ENCODE results near the gene ADAM12. TPM values are rescaled to one million over a fixed set of nuclear protein-coding genes. Genes with fewer than 3 reads are reported as not detected.

ADAM12 gene
- total RNA-seq, 1 donor from 2014 or later = 0.98 TPM

- ATAC-seq = no peak
- no peaks in the 10 kb centered on the region for H3K4me1 ChIP-seq
- no peak overlapping the region for H3K4me3 ChIP-seq
- no peaks in the 10 kb centered on the region for H3K36me3 ChIP-seq
- intact Hi-C loops (cut with DNase I) = no loop called here
- no peaks in the 10 kb centered on the region for H3K27me3 ChIP-seq
- no peak for TF ChIP-seq CTCF (IDR thresholded peaks at IDR 0.05)
- no peaks in the 10 kb centered on the region for H3K9me3 ChIP-seq
- H3K27ac ChIP-seq = no peak overlapping the region
- DNase-seq = no peak
Measured at GRCh38 chr10:126124668-126125349, 263.5 kb downstream of the ADAM12 start.

GRCh38 chr10:126124046-126124445 is 264.2 kb downstream of the ADAM12 start:
- no peaks in the 10 kb centered on the region for H3K36me3 ChIP-seq
- intact Hi-C loops (cut with DNase I) = no loop called here
- H3K9me3 ChIP-seq = no peaks in the 10 kb centered on the region
- H3K27me3 ChIP-seq = no peaks in the 10 kb centered on the region
- no peak overlapping the region for H3K27ac ChIP-seq
- no peak overlapping the region for H3K4me3 ChIP-seq
- DNase-seq (no peak), ATAC-seq (no peak)
- no peak for TF ChIP-seq CTCF (IDR thresholded peaks at IDR 0.05)
- no peaks in the 10 kb centered on the region for H3K4me1 ChIP-seq

GRCh38 chr10:126123466-126123865 is 264.8 kb downstream of the ADAM12 start:
- intact Hi-C loops (cut with DNase I) = no loop called here
- Histone ChIP-seq H3K4me3 (no peak overlapping the region), H3K9me3 (no peaks in the 10 kb centered on the region), H3K27ac (no peak overlapping the region), H3K4me1 (no peaks in the 10 kb centered on the region), H3K27me3 (no peaks in the 10 kb centered on the region), H3K36me3 (no peaks in the 10 kb centered on the region)
- ATAC-seq (no peak), DNase-seq (no peak)
- no peak for TF ChIP-seq CTCF (IDR thresholded peaks at IDR 0.05)

- H3K27ac ChIP-seq = no peak overlapping the region
- H3K27me3 ChIP-seq = no peaks in the 10 kb centered on the region
- no peak for ATAC-seq
- DNase-seq = no peak
- no peak for TF ChIP-seq CTCF (IDR thresholded peaks at IDR 0.05)
- intact Hi-C loops (cut with DNase I) = no loop called here
- no peak overlapping the region for H3K4me3 ChIP-seq
- H3K9me3 ChIP-seq = no peaks in the 10 kb centered on the region
- H3K4me1 ChIP-seq = no peaks in the 10 kb centered on the region
- no peaks in the 10 kb centered on the region for H3K36me3 ChIP-seq
Measured at GRCh38 chr10:126122881-126123280, 265.4 kb downstream of the ADAM12 start.

GRCh38 chr10:126119599-126119998 is 268.7 kb downstream of the ADAM12 start:
- H3K27me3 ChIP-seq = no peaks in the 10 kb centered on the region

More at GRCh38 chr10:126119599-126119998, 268.7 kb downstream of the ADAM12 start:
- H3K27ac ChIP-seq = no peak overlapping the region
- H3K4me1 ChIP-seq = no peaks in the 10 kb centered on the region
- no peak for ATAC-seq
- no peaks in the 10 kb centered on the region for H3K9me3 ChIP-seq
- no peaks in the 10 kb centered on the region for H3K36me3 ChIP-seq
- TF ChIP-seq CTCF (IDR thresholded peaks at IDR 0.05) = no peak
- H3K4me3 ChIP-seq = no peak overlapping the region
- intact Hi-C loops (cut with DNase I) = no loop called here
- no peak for DNase-seq

Data from upper lobe of right lung (tissue), 1 donor.